Neuronal stem cell (in vitro differentiated cells): Measurements from ENCODE around the gene PAPOLB.

Experiments used
- DNase-seq: peaks from one replicate; pipeline ENCODE4 v3.0.0-alpha.2; 2013; ENCODE audit warnings: low spot score
- H2AFZ ChIP-seq: one replicate; pipeline ENCODE4 v1.6.1; 2013; ENCODE audit warnings: mild to moderate bottlenecking, low read length, inconsistent platforms
- H2AK5ac ChIP-seq: 2 replicates; pipeline ENCODE4 v1.6.1; 2013; ENCODE audit warnings: low read depth, mild to moderate bottlenecking, inconsistent platforms, low read length, moderate library complexity, mixed read lengths
- H2BK120ac ChIP-seq: 2 replicates; pipeline ENCODE4 v1.6.1; 2013; ENCODE audit warnings: low read depth, mild to moderate bottlenecking, inconsistent platforms, low read length, moderate library complexity, mixed read lengths
- H2BK12ac ChIP-seq: one replicate; pipeline ENCODE4 v1.6.1; 2013; ENCODE audit warnings: low read length, inconsistent platforms
- H2BK15ac ChIP-seq: 2 replicates; pipeline ENCODE4 v1.6.1; 2013; ENCODE audit warnings: mild to moderate bottlenecking, low read length, inconsistent platforms, mixed read lengths
- H2BK5ac ChIP-seq: one replicate; pipeline ENCODE4 v1.6.1; 2013; ENCODE audit warnings: inconsistent platforms, mild to moderate bottlenecking, low read length, moderate library complexity
- H3K14ac ChIP-seq: one replicate; pipeline ENCODE4 v1.6.1; 2013; ENCODE audit warnings: low read length, inconsistent platforms
- H3K18ac ChIP-seq: 2 replicates; pipeline ENCODE4 v1.6.1; 2013; ENCODE audit warnings: low read length, inconsistent platforms
- H3K23ac ChIP-seq: 2 replicates; pipeline ENCODE4 v1.6.1; 2013; ENCODE audit warnings: low read depth, mild to moderate bottlenecking, mixed read lengths, low read length, inconsistent platforms; ENCODE audit not compliant: poor library complexity
- H3K27ac ChIP-seq: replicated peaks from 3 replicates; pipeline ENCODE4 v1.5.1; 2013; ENCODE audit warnings: low read length, inconsistent platforms
- H3K27me3 ChIP-seq, 3 experiments: 2 replicates each; pipeline ENCODE4 v1.6.1; 2013; ENCODE audit warnings: low read length in 3 of 3, mild to moderate bottlenecking in 2 of 3, inconsistent platforms in 1 of 3, low read depth in 1 of 3, mixed read lengths in 1 of 3, moderate library complexity in 1 of 3; ENCODE audit not compliant: control insufficient read depth in 3 of 3, insufficient read depth in 3 of 3
- H3K36me3 ChIP-seq, 2 donors: replicated peaks in 1 of 2; 2 replicates each; pipeline ENCODE4 v1.6.1; 2013; ENCODE audit warnings: low read length in 2 of 2; ENCODE audit not compliant: control insufficient read depth in 2 of 2, insufficient read depth in 2 of 2
- H3K4ac ChIP-seq: 2 replicates; pipeline ENCODE4 v1.6.1; 2013; ENCODE audit warnings: inconsistent platforms, mild to moderate bottlenecking, low read length, moderate library complexity
- H3K4me1 ChIP-seq, 2 donors: 1 replicate in 1 of 2; 2 replicates in 1 of 2; pipeline ENCODE4 v1.6.1; 2013; ENCODE audit warnings: low read length in 2 of 2, low read depth in 1 of 2; ENCODE audit not compliant: control insufficient read depth in 2 of 2, insufficient read depth in 1 of 2
- H3K4me2 ChIP-seq: one replicate; pipeline ENCODE4 v1.6.1; 2013; ENCODE audit warnings: mild to moderate bottlenecking, low read length, inconsistent platforms; ENCODE audit not compliant: insufficient read depth, poor library complexity, severe bottlenecking
- H3K4me3 ChIP-seq, 2 donors: 2 replicates each; pipeline ENCODE4 v1.5.1; 2013; ENCODE audit warnings: low read length in 2 of 2, mild to moderate bottlenecking in 2 of 2, inconsistent platforms in 1 of 2, moderate library complexity in 1 of 2
- H3K79me1 ChIP-seq: one replicate; pipeline ENCODE4 v1.6.1; 2013; ENCODE audit warnings: low read depth, mild to moderate bottlenecking, inconsistent platforms, low read length, moderate library complexity
- H3K9ac ChIP-seq: one replicate; pipeline ENCODE4 v1.6.1; 2013; ENCODE audit warnings: mild to moderate bottlenecking, low read depth, low read length, inconsistent platforms; ENCODE audit not compliant: poor library complexity
- H3K9me3 ChIP-seq, 2 donors: replicated peaks in 1 of 2; 2 replicates each; pipeline versions ENCODE3 to v1.6.1; 2013; ENCODE audit warnings: low read length in 2 of 2, mild to moderate bottlenecking in 2 of 2, inconsistent platforms in 1 of 2, low read depth in 1 of 2, mixed read lengths in 1 of 2, moderate library complexity in 1 of 2; ENCODE audit not compliant: control insufficient read depth in 2 of 2, insufficient read depth in 1 of 2
- H4K8ac ChIP-seq: one replicate; pipeline ENCODE4 v1.6.1; 2013; ENCODE audit warnings: low read depth, mild to moderate bottlenecking, inconsistent platforms, low read length, moderate library complexity
- H4K91ac ChIP-seq: one replicate; pipeline ENCODE4 v1.6.1; 2013; ENCODE audit warnings: low read length, low read depth, mild to moderate bottlenecking, inconsistent platforms; ENCODE audit not compliant: poor library complexity
- WGBS, 2 donors: extraction: QIAGEN DNeasy Blood & Tissue Kit; methylation state at CpG; one replicate each; pipeline ENCODE4 v1.1.7; 2013; ENCODE audit warnings: missing lambda C conversion rate in 2 of 2, mixed read lengths in 1 of 2; ENCODE audit not compliant: insufficient read length in 2 of 2, insufficient replicate concordance in 1 of 2; ENCODE audit errors: extremely low coverage in 2 of 2; 5-methylcytosine and 5-hydroxymethylcytosine counted together

The PAPOLB gene

GRCh38 chr7:4835398-4836205 is 26.2 kb downstream of the PAPOLB start:
- Histone ChIP-seq H2AK5ac (no peak overlapping the region), H3K27ac (no peak overlapping the region), H3K23ac (peak overlapping the region; percentile 31), H4K91ac (no peak overlapping the region), H3K79me1 (peaks cover 4% of the 10 kb centered on the region), H3K4ac (no peak overlapping the region), H2BK12ac (no peak overlapping the region), H3K4me2 (no peak overlapping the region), H3K9me3 (no peaks in the 10 kb centered on the region), H3K14ac (no peak overlapping the region), H3K36me3 (peaks cover 2 to 15% of the 10 kb centered on the region in 2 donors), H2BK5ac (peak overlapping the region; percentile 24), H4K8ac (no peak overlapping the region), H3K4me1 (peaks cover 13 to 14% of the 10 kb centered on the region in 2 donors), H2BK15ac (peak overlapping the region; percentile 49), H3K9ac (no peak overlapping the region), H3K18ac (no peak overlapping the region), H2BK120ac (peak overlapping the region; percentile 8), H2AFZ (no peak overlapping the region), H3K27me3 (no peaks in the 10 kb centered on the region), H3K4me3 (no peak overlapping the region)
- no CpG with 5 or more reads among the region's 28 CpGs for WGBS, 2 donors
- no peak for DNase-seq

GRCh38 chr7:4834601-4835397 is 27.0 kb downstream of the PAPOLB start:
- Histone ChIP-seq H3K36me3 (peaks cover 3 to 15% of the 10 kb centered on the region in 2 donors), H2BK120ac (no peak overlapping the region), H4K91ac (no peak overlapping the region), H3K18ac (peak overlapping the region; percentile 57), H2AFZ (no peak overlapping the region), H3K9ac (no peak overlapping the region), H3K27ac (no peak overlapping the region), H2BK15ac (no peak overlapping the region), H3K79me1 (peaks cover 4% of the 10 kb centered on the region), H3K4ac (no peak overlapping the region), H3K23ac (peak overlapping the region; percentile 91), H2BK12ac (peak overlapping the region; percentile 41), H3K4me1 (peaks cover 14 to 15% of the 10 kb centered on the region in 2 donors), H3K4me2 (no peak overlapping the region), H3K4me3 (no peak overlapping the region), H3K14ac (peak overlapping the region; percentile 38), H3K9me3 (no peaks in the 10 kb centered on the region), H2AK5ac (no peak overlapping the region), H3K27me3 (no peaks in the 10 kb centered on the region), H4K8ac (no peak overlapping the region), H2BK5ac (peak overlapping the region; percentile 24)
- no CpG with 5 or more reads among the region's 60 CpGs for WGBS, 2 donors
- DNase-seq = no peak

DNA sequence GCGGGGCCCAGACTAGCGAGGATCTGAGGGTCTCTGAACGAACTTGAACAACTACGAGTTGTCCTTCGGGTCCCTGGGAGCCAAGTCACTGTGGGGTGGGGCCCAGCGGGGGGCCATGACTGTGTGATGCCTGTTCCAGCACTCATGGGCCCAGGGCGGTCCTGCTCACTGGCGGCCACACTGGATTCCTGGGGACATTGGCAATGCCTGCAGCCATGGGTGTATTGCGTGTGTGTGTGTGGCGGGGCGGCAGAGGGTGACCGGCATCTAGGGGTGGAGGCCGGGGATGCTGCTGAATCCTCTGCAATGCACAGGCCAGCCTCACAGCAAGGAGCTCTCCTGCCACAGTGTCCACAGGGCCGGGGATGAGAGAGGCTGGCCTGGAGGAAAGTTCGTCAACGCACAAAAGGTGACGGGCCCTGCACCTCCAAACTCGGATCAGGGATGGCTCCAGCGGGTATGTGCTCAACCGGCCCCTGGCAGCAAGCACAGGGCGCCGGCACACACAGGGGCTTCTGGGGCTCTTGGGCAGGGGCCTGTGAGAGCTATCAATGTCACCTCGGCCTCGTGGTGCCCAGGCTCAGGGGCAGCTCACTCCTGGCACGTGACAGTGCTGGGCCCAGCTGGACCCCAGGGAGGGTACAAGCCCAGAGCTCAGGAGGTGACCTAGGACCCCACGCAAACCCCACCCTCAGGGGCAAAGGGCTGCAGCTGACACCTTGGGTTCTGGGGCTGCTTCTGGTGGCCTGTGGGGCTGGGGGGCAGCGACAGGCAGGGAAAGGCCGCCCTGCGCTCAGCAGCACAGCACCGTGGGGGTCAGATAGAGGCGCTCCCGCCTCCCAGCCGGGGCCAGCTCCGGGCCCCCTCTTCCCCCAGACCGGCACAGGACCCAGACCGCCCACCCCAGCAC is 27.9 kb downstream of the PAPOLB start:
- no peak overlapping the region for H3K4me3 ChIP-seq
- H3K18ac ChIP-seq = peak overlapping the region; percentile 57
- no peaks in the 10 kb centered on the region for H3K9me3 ChIP-seq
- peak overlapping the region; percentile 22 for H2BK12ac ChIP-seq
- peaks cover 3 to 15% of the 10 kb centered on the region in 2 donors for H3K36me3 ChIP-seq
- H3K23ac ChIP-seq = no peak overlapping the region
- no peak overlapping the region for H2BK15ac ChIP-seq
- H3K79me1 ChIP-seq = peaks cover 4% of the 10 kb centered on the region
- H3K9ac ChIP-seq = no peak overlapping the region
- no peak for DNase-seq
- no peak overlapping the region for H4K8ac ChIP-seq
- no peak overlapping the region for H3K4me2 ChIP-seq
- no peak overlapping the region for H3K27ac ChIP-seq
- H3K27me3 ChIP-seq = no peaks in the 10 kb centered on the region
- H3K14ac ChIP-seq = peak overlapping the region; percentile 71
- H2BK5ac ChIP-seq = no peak overlapping the region
- no peak overlapping the region for H4K91ac ChIP-seq
- H2AK5ac ChIP-seq = no peak overlapping the region
- H2BK120ac ChIP-seq = no peak overlapping the region
- no peak overlapping the region for H3K4ac ChIP-seq
- no CpG with 5 or more reads among the region's 36 CpGs for WGBS, 2 donors
- H2AFZ ChIP-seq = no peak overlapping the region
- peaks cover 14 to 15% of the 10 kb centered on the region in 2 donors for H3K4me1 ChIP-seq
